AG04449 (cell line): Measurements from ENCODE around the gene AADACL4.

Source experiments
- CTCF ChIA-PET: fragments of 350-600 bp; formaldehyde crosslinking; extraction: SDS; loops from one replicate; lab custom pipeline; 2021; ENCODE audit warnings: antibody characterized with exemption; lab: Yijun Ruan, JAX
- POLR2A ChIA-PET: fragments of 400-600, 350-600 bp; formaldehyde crosslinking; extraction: SDS; loops from one replicate; lab custom pipeline; 2020; ENCODE audit warnings: antibody characterized with exemption, inconsistent platforms; lab: Yijun Ruan, JAX
- DNase-seq: peaks from one replicate; pipeline ENCODE4 v3.0.0-alpha.2; 2010; ENCODE audit warnings: low read depth, low spot score
- H3K4me3 ChIP-seq: 2 replicates; pipeline ENCODE4 v1.5.1; 2011; ENCODE audit warnings: low read depth, mild to moderate bottlenecking, control low read depth, low read length
- CTCF ChIP-seq: IDR thresholded peaks from one replicate; pipeline ENCODE4 v1.5.1; 2011; ENCODE audit warnings: mild to moderate bottlenecking, moderate library complexity, low read length, control low read depth, inconsistent platforms; ENCODE audit not compliant: insufficient read depth; ENCODE audit errors: missing control alignments

The AADACL4 gene

DNA sequence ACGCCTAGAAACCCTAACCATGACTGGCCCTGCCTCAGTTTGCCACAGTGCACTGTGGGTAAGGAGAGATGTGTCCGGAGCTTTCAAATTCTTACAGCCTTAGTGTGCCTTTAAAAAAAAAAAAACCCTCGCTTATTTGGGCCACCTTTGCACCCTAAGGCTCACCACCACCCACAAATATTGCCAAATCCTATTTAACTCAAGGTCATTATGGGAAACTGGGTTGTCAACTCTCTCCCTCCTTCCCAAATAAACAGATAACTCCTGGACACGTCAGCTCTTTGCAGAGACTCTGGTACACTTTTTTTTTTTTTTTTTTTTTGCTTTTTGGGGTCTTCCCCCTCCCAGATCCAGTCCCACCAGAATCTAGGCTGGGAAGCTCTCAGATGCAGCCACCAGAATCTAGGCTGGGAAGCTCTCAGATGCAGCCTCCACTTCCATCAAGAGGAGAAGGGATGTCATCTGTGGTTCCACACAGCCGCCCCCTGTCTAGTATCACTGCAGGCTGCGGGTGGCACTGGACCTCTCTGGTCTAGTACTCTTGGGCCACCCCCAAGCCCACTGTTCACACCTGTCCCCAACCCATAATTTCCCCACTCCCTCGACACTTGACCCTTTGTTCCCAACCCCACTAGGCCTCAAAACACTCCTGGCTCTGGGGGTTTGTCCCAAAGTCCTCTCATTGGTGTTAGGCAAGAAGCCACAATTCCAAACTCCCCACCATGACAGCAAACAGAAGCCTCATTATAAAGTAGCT is 29.3 kb upstream of the AADACL4 start:
- peak overlapping the region; percentile 82 for H3K4me3 ChIP-seq
- TF ChIP-seq CTCF: no peak
- ChIA-PET CTCF (interaction anchor here (1.3 to 7.7 kb wide), 5 partner anchors 13 to 232 kb away, joined by 3 to 71 read pairs (median 9); no protein-coding TSS in a partner anchor), POLR2A (interaction anchor here (0.7 to 3.1 kb wide), 3 partner anchors 19 to 207 kb away, joined by 3 to 25 read pairs (median 4); no protein-coding TSS in a partner anchor)
- DNase-seq: no peak

GRCh38 chr1:12615159-12615864 is 28.6 kb upstream of the AADACL4 start:
- CTCF ChIA-PET: interaction anchor here (0.8 to 7.7 kb wide), 8 partner anchors 11 to 301 kb away, joined by 3 to 71 read pairs (median 3); no protein-coding TSS in a partner anchor
- TF ChIP-seq CTCF: no peak
- DNase-seq: no peak
- peak overlapping the region; percentile 82 for H3K4me3 ChIP-seq
- POLR2A ChIA-PET: interaction anchor here (1.0 to 3.1 kb wide), 2 partner anchors 20 to 23 kb away, joined by 3 to 25 read pairs; no protein-coding TSS in a partner anchor

GRCh38 chr1:12615865-12616708 is 27.8 kb upstream of the AADACL4 start:
- H3K4me3 ChIP-seq: peak overlapping the region; percentile 82
- TF ChIP-seq CTCF: no peak
- ChIA-PET CTCF (interaction anchor here (0.8 to 7.7 kb wide), 12 partner anchors 12 to 492 kb away, joined by 3 to 71 read pairs (median 3); no protein-coding TSS in a partner anchor), POLR2A (interaction anchor here (3.1 kb wide), 1 partner anchor 21 kb away, joined by 25 read pairs; no protein-coding TSS in a partner anchor)
- no peak for DNase-seq

DNA sequence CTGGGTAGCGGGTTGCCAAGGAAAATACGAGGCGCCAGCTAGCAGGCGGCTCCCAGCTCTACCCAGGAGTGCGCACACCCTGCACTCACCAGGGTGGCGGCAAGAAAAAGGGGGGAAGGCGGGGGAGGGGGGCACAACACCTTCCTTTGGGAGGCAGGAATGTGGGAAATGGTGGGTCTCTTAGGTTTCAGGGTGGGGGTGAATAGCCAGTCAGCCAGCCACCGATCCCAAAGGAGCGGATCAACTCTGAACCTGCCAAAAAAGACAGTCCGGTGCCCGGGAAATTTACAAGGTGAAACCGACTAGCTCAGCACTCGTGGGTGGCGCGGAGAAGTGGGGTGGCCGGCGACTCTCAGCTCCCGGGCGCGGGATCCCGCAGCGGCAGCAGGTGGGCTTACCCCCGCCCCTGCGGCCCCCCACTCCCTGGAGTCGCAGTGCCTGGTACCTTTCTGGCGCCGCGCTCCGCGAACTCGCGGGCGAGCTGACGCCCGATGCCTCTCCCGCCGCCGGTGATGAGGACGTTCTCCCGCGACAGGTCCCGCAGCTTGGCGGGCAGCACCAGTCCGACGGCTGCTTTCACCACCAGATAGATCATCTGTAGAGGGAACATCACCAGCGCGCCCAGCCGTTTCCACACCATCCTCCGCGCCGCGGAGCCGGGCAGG is 27.0 kb upstream of the AADACL4 start:
- DNase-seq: no peak
- ChIA-PET CTCF (interaction anchor here (1.0 to 7.7 kb wide), 7 partner anchors 13 to 492 kb away, joined by 3 to 71 read pairs (median 5); no protein-coding TSS in a partner anchor), POLR2A (interaction anchor here (3.1 kb wide), 1 partner anchor 21 kb away, joined by 25 read pairs; no protein-coding TSS in a partner anchor)
- TF ChIP-seq CTCF: no peak
- peak overlapping the region; percentile 82 for H3K4me3 ChIP-seq

- POLR2A ChIA-PET: interaction anchor here (0.5 to 3.1 kb wide), 2 partner anchors 22 to 305 kb away, joined by 3 to 25 read pairs; no protein-coding TSS in a partner anchor
- TF ChIP-seq CTCF: no peak
- DNase-seq: no peak
- CTCF ChIA-PET: interaction anchor here (1.0 to 7.7 kb wide), 11 partner anchors 14 to 594 kb away, joined by 3 to 86 read pairs (median 5); no protein-coding TSS in a partner anchor
- peak overlapping the region; percentile 82 for H3K4me3 ChIP-seq
These were observed 26.4 kb upstream of the AADACL4 start for GRCh38 chr1:12617511-12617900.
